ENCODE data around the gene CNTFR.

The CNTFR gene

GRCh38 chr9:34635556-34635955, 46.0 kb upstream of the CNTFR start:
- Mint-ChIP-seq H3K4me1 (peaks cover 34% of the 10 kb centered on the region), H3K27me3 (ENCODE audit: low read depth, poor library complexity) (peaks cover 23% of the 10 kb centered on the region), H3K27ac (no peak overlapping the region), H3K9me3 (no peaks in the 10 kb centered on the region), H3K36me3 (ENCODE audit: low read depth) (peaks cover 4% of the 10 kb centered on the region), H3K4me3 (peak overlapping the region; percentile 62)
- no peak for DNase-seq
- TF ChIP-seq, protein P1, sequence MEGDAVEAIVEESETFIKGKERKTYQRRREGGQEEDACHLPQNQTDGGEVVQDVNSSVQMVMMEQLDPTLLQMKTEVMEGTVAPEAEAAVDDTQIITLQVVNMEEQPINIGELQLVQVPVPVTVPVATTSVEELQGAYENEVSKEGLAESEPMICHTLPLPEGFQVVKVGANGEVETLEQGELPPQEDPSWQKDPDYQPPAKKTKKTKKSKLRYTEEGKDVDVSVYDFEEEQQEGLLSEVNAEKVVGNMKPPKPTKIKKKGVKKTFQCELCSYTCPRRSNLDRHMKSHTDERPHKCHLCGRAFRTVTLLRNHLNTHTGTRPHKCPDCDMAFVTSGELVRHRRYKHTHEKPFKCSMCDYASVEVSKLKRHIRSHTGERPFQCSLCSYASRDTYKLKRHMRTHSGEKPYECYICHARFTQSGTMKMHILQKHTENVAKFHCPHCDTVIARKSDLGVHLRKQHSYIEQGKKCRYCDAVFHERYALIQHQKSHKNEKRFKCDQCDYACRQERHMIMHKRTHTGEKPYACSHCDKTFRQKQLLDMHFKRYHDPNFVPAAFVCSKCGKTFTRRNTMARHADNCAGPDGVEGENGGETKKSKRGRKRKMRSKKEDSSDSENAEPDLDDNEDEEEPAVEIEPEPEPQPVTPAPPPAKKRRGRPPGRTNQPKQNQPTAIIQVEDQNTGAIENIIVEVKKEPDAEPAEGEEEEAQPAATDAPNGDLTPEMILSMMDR (IDR thresholded peaks at IDR 0.05): no peak

- TF ChIP-seq, protein P1 (IDR thresholded peaks at IDR 0.05): no peak
- H3K9me3 Mint-ChIP-seq: no peaks in the 10 kb centered on the region
- no peak for DNase-seq
- peaks cover 40% of the 10 kb centered on the region for H3K4me1 Mint-ChIP-seq
- H3K27me3 Mint-ChIP-seq (ENCODE audit: low read depth, poor library complexity): peaks cover 32% of the 10 kb centered on the region
- no peak overlapping the region for H3K27ac Mint-ChIP-seq
- peaks cover 4% of the 10 kb centered on the region for H3K36me3 Mint-ChIP-seq (ENCODE audit: low read depth)
- H3K4me3 Mint-ChIP-seq: no peak overlapping the region
These were observed 45.2 kb upstream of the CNTFR start for GRCh38 chr9:34634551-34635248.

GRCh38 chr9:34633851-34634550, 44.5 kb upstream of the CNTFR start:
- Mint-ChIP-seq H3K4me1 (peaks cover 47% of the 10 kb centered on the region), H3K4me3 (no peak overlapping the region), H3K9me3 (no peaks in the 10 kb centered on the region), H3K27me3 (ENCODE audit: low read depth, poor library complexity) (peaks cover 39% of the 10 kb centered on the region), H3K27ac (no peak overlapping the region), H3K36me3 (ENCODE audit: low read depth) (peaks cover 4% of the 10 kb centered on the region)
- peak; percentile 78 for DNase-seq
- TF ChIP-seq, protein P1 (IDR thresholded peaks at IDR 0.05): peak; percentile 86

DNA sequence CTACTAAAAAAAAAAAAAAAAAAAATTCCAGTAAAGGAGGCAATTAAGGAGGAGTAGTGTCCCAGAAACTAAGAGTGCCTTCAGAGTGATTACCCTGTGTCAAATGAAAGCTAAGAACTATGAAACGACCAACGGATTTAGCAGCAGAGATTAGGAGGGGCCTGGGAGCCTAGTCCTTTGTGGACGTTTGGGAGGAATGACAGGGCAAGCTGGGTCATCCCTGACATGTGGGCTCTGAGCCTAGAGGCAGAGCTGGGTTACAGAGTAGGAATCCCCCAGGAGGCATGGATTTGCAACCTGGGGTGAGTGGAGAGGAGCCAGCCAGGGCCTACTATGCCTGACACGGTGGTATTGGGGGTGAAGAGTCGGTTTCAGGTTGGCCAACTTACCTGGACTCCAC, 43.6 kb upstream of the CNTFR start:
- Mint-ChIP-seq H3K27ac (no peak overlapping the region), H3K9me3 (no peaks in the 10 kb centered on the region), H3K36me3 (ENCODE audit: low read depth) (peaks cover 4% of the 10 kb centered on the region), H3K4me3 (no peak overlapping the region), H3K4me1 (peaks cover 48% of the 10 kb centered on the region), H3K27me3 (ENCODE audit: low read depth, poor library complexity) (peaks cover 41% of the 10 kb centered on the region)
- TF ChIP-seq, protein P1 (IDR thresholded peaks at IDR 0.05): no peak
- no peak for DNase-seq

DNA sequence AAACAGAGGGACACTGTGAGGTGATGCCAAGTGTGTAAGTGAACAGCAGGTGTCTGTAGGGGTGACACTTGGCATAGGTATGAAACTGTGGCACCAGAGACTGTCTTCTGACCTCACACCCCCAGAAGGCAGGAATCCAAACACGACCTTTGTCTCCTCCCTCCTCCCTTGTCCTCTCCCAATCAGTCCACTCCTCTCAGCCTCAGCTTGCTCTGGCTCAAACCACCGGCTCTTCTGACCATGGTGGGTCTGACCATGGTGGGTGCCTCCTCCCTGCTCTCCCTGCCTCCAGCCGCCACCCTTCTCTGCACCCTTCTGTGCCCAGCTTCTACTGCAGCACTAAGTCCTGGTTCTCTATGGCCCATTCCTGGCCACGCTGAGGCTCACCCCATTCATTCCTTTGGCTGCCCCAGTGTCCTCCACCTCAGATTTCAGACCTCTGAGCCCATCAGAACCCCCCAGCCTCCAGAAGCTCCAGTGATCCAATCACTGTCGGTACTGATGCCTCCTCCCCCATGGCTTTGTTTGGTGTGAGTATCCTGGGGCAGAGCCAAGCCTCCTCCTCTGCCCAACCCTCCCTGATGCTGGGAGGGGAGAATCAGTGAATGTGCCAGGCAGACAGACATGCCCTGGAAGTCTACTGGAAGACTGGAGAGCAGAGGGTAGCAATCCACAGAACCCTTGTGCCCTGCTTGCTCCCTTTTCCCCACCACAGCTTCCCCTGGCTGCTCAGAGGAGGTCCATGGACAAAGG, 41.1 kb upstream of the CNTFR start:
- TF ChIP-seq, protein P1 (IDR thresholded peaks at IDR 0.05): no peak
- Mint-ChIP-seq H3K36me3 (ENCODE audit: low read depth) (peaks cover 4% of the 10 kb centered on the region), H3K4me1 (peaks cover 32% of the 10 kb centered on the region), H3K27ac (no peak overlapping the region), H3K9me3 (no peaks in the 10 kb centered on the region), H3K27me3 (ENCODE audit: low read depth, poor library complexity) (peaks cover 67% of the 10 kb centered on the region), H3K4me3 (peak overlapping the region; percentile 39)
- DNase-seq: no peak
